GM12878 (cell line): ENCODE results near the gene FAM221B. TPM values are rescaled to one million over a fixed set of nuclear protein-coding genes. Genes with fewer than 3 reads are reported as not detected.

Experiments used
- ATAC-seq: fragments of 200-7000 bp; cut with Tn5 transposase; 3 replicates; pipeline ENCODE4 v1.9.1; 2020; ENCODE audit warnings: mild to moderate bottlenecking, moderate library complexity
- BruUV-seq: library from RNA; stranded (reverse); fragments of 400-500 nt; replicated peaks from 2 replicates; lab custom pipeline; 2021; lab: Mats Ljungman, UMichigan
- CTCF ChIA-PET: fragments of 300-600 bp; sonication (Branson Sonifier 250); formaldehyde crosslinking; extraction: SDS; loops from one replicate; lab custom pipeline; 2021; ENCODE audit warnings: inconsistent platforms; lab: Yijun Ruan, JAX
- POLR2A ChIA-PET: fragments of 350-600 bp; formaldehyde crosslinking; extraction: SDS; loops from one replicate; lab custom pipeline; 2021; ENCODE audit warnings: inconsistent platforms; lab: Charles Lee
- RAD21 ChIA-PET: fragments of 300-600 bp; sonication (Branson Sonifier 250); formaldehyde crosslinking; loops from one replicate; lab custom pipeline; 2023; ENCODE audit warnings: antibody characterized with exemption; ENCODE audit not compliant: unreplicated experiment; lab: Charles Lee
- SMC1A ChIA-PET: fragments of 300-600 bp; sonication (Branson Sonifier 250); formaldehyde crosslinking; loops from one replicate; lab custom pipeline; 2023; ENCODE audit not compliant: unreplicated experiment, uncharacterized antibody; lab: Charles Lee
- DNase-seq: peaks from one replicate; pipeline ENCODE4 v3.0.0-alpha.2; 2011; ENCODE audit warnings: low read depth, low spot score
- FAIRE-seq: peaks from 3 replicates; lab custom pipeline; 2011; peaks lifted over from hg19 to GRCh38; lab: Jason Lieb, UNC
- H2AFZ ChIP-seq: 2 replicates; pipeline ENCODE4 v1.6.0; 2011; ENCODE audit warnings: low read depth, low read length, control low read depth; ENCODE audit not compliant: control insufficient read depth
- H3K27ac ChIP-seq: 2 replicates; pipeline ENCODE4 v1.5.1; 2011; ENCODE audit warnings: control low read depth; ENCODE audit not compliant: control insufficient read depth, insufficient read depth
- H3K27me3 ChIP-seq, 2 experiments: replicated peaks in 1 of 2; 2 replicates each; pipeline versions ENCODE4 v1.6.0 to v1.6.1; 2011; ENCODE audit warnings: low read length in 1 of 2; ENCODE audit not compliant: control insufficient read depth in 2 of 2, insufficient read depth in 2 of 2
- H3K36me3 ChIP-seq, 2 experiments: 2 replicates each; pipeline ENCODE4 v1.5.1; 2011; ENCODE audit warnings: low read length in 1 of 2; ENCODE audit not compliant: control insufficient read depth in 2 of 2, insufficient read depth in 2 of 2
- H3K4me1 ChIP-seq: 2 replicates; pipeline ENCODE4 v1.6.1; 2011; ENCODE audit warnings: mild to moderate bottlenecking, low read length, moderate library complexity, mixed read lengths; ENCODE audit not compliant: control insufficient read depth, insufficient read depth
- H3K4me2 ChIP-seq: 2 replicates; pipeline ENCODE4 v1.6.0; 2011; ENCODE audit warnings: control low read depth; ENCODE audit not compliant: control insufficient read depth, insufficient read depth
- H3K4me3 ChIP-seq: fragments of 200-600 bp; sonication (generic); 2 replicates; pipeline ENCODE4 v1.5.1; 2016
- H3K79me2 ChIP-seq: 2 replicates; pipeline ENCODE4 v1.6.0; 2011; ENCODE audit warnings: low read length; ENCODE audit not compliant: control insufficient read depth, insufficient read depth
- H3K9ac ChIP-seq: 2 replicates; pipeline ENCODE4 v1.8.0; 2011; ENCODE audit warnings: low read length, control low read depth, mixed read lengths; ENCODE audit not compliant: control insufficient read depth, insufficient read depth
- H3K9me3 ChIP-seq: replicated peaks from 3 replicates; pipeline ENCODE4 v1.5.1; 2011; ENCODE audit warnings: mild to moderate bottlenecking, low read length; ENCODE audit not compliant: control insufficient read depth, insufficient read depth
- H4K20me1 ChIP-seq: 2 replicates; pipeline ENCODE4 v1.6.0; 2011; ENCODE audit not compliant: control insufficient read depth, insufficient read depth
- CHD1 ChIP-seq: IDR thresholded peaks from 2 replicates; pipeline ENCODE4 v1.6.1; 2012; ENCODE audit warnings: low read depth, low read length, improper control_type of control experiment
- E2F8 ChIP-seq: fragments of 450-650 bp; IDR thresholded peaks from 2 replicates; pipeline ENCODE4 v1.6.1; 2018; ENCODE audit warnings: mild to moderate bottlenecking, low read depth, moderate library complexity; ENCODE audit not compliant: partially characterized antibody
- FOXM1 ChIP-seq: IDR thresholded peaks from 2 replicates; pipeline ENCODE4 v1.6.1; 2012; ENCODE audit warnings: low read depth, mild to moderate bottlenecking, inconsistent platforms, low read length, moderate library complexity
- PBX3 ChIP-seq: IDR thresholded peaks from 2 replicates; pipeline ENCODE4 v1.6.1; 2011; ENCODE audit warnings: mild to moderate bottlenecking, low read depth, low read length, moderate library complexity; ENCODE audit not compliant: insufficient replicate concordance
- POLR2AphosphoS5 ChIP-seq: IDR thresholded peaks from 2 replicates; pipeline ENCODE4 v1.6.1; 2011; ENCODE audit warnings: mild to moderate bottlenecking, low read length, inconsistent platforms
- RAD51 ChIP-seq: fragments of 450-650 bp; IDR thresholded peaks from 2 replicates; pipeline ENCODE4 v1.6.1; 2016; ENCODE audit warnings: moderate library complexity, mild to moderate bottlenecking, inconsistent platforms
- TCF12 ChIP-seq: IDR thresholded peaks from 2 replicates; pipeline ENCODE4 v1.6.1; 2011; ENCODE audit warnings: low read depth, mild to moderate bottlenecking, low read length
- WGBS: methylation state at CpG from one replicate; pipeline ENCODE4 v1.1.6; 2016; ENCODE audit warnings: low lambda C conversion rate; ENCODE audit not compliant: insufficient replicate concordance, insufficient coverage; ENCODE audit errors: missing lambda C conversion rate; 5-methylcytosine and 5-hydroxymethylcytosine counted together
- in situ Hi-C: fragments of 300-500 bp; cut with MboI; formaldehyde crosslinking; loops from 9 replicates; pipeline ENCODE4 v1.14.3; 2018; ENCODE audit warnings: mixed read lengths
- intact Hi-C: fragments of 100-400 bp; cut with micrococcal nuclease; formaldehyde crosslinking; loops from one replicate; pipeline ENCODE4 v1.14.2; 2022; ENCODE audit not compliant: unreplicated experiment
- polyA plus RNA-seq, 11 experiments: library from polyadenylated mRNA; depleted of rRNA in 4 of 11; unstranded in 6 of 11; stranded (reverse) in 5 of 11; fragments of >200 nt; fragmentation: Nextera tagmentation in 4 of 11; fragmentation: Illumina TruSeq in 1 of 11; extraction: Ambion mirVana in 4 of 11; extraction: Trizol in 1 of 11; gene quantifications; 1 replicate in 1 of 11; 2 replicates in 10 of 11; pipeline versions ENCODE4 v1.2.1 to v1.2.3, GENCODE V29; 2011 to 2016; ENCODE audit warnings: inconsistent platforms in 2 of 11, missing spikeins in 2 of 11, low read depth in 1 of 11
- total RNA-seq, 4 experiments: library from RNA; depleted of rRNA in 3 of 4; stranded (reverse); fragments of >200 nt in 3 of 4; fragmentation: Illumina TruSeq in 1 of 4; extraction: Trizol in 1 of 4; gene quantifications; 2 replicates each; pipeline versions ENCODE4 v1.2.1 to v1.2.3, GENCODE V29; 2013 to 2021
- TF ChIP-seq, protein P1 (sequence below): IDR thresholded peaks from 2 replicates; pipeline ENCODE4 v1.6.1; 2012; ENCODE audit warnings: low read depth, low read length, improper control_type of control experiment

FAM221B gene
- total and polyA plus RNA-seq, 10 of the 15 experiments (the other 5 are each of a cell fraction or from before 2014, with no cell fraction given) = 0.02 to 0.12 (median 0.04) TPM; not detected in 5

- FAIRE-seq (no peak), DNase-seq (no peak), ATAC-seq (no peak)
- no peaks in the 10 kb centered on the region for H3K9me3 ChIP-seq
- no peaks in the 10 kb centered on the region for H3K27me3 ChIP-seq
- ChIA-PET POLR2A (interaction anchor here (1.1 to 2.5 kb wide), 8 partner anchors 10 to 150 kb away, joined by 3 to 12 read pairs (median 4); partner anchors contain the start of genes CREB3, GBA2, RGP1 and TLN1), CTCF (interaction anchor here (0.7 to 4.8 kb wide), 17 partner anchors 12 to 379 kb away, joined by 3 to 51 read pairs (median 4); partner anchors contain the start of genes CLTA, CREB3, FAM221B and TLN1), SMC1A (interaction anchor here (0.5 to 3.9 kb wide), 18 partner anchors 16 to 243 kb away, joined by 3 to 26 read pairs (median 4); partner anchors contain the start of genes CREB3, FAM221B, GBA2 and RGP1), RAD21 (interaction anchor here (0.6 to 1.9 kb wide), 13 partner anchors 14 to 344 kb away, joined by 3 to 10 read pairs (median 4); partner anchors contain the start of genes CCDC107, CREB3, FAM221B and RMRP)
- peaks cover 3% of the 10 kb centered on the region for H3K79me2 ChIP-seq
- H3K36me3 ChIP-seq = peaks cover 5 to 13% of the 10 kb centered on the region in 2 experiments
- H3K4me3 ChIP-seq = peak overlapping the region; percentile 43; the same call in 1 of the 2 replicates
- no peaks in the 10 kb centered on the region for H4K20me1 ChIP-seq
- H2AFZ ChIP-seq = peak overlapping the region; percentile 99
- H3K27ac ChIP-seq = peak overlapping the region; percentile 57
- peaks cover 33% of the 10 kb centered on the region for H3K4me1 ChIP-seq
- TF ChIP-seq TCF12 = peak; percentile 83
- TF ChIP-seq FOXM1 = 0 out of 2 replicates have a peak, but pooled peaks have one; percentile 7
- no peak for TF ChIP-seq CHD1
- peak overlapping the region; percentile 47 for H3K9ac ChIP-seq
- in situ Hi-C loops = loop anchor here (10.0 kb wide), 1 partner anchor 707 kb away; the partner anchor contains the start of gene STOML2
- 8% methylated on average over 12 of the region's 12 CpGs for WGBS
- BruUV-seq = no TSS peak
- intact Hi-C loops = loop anchor here (10.0 kb wide), 2 partner anchors 207 to 697 kb away; partner anchors contain the start of genes ATOSB and TESK1
- H3K4me2 ChIP-seq = peak overlapping the region; percentile 98
Measured at GRCh38 chr9:35811381-35812024, 17.0 kb downstream of the FAM221B start.

DNA sequence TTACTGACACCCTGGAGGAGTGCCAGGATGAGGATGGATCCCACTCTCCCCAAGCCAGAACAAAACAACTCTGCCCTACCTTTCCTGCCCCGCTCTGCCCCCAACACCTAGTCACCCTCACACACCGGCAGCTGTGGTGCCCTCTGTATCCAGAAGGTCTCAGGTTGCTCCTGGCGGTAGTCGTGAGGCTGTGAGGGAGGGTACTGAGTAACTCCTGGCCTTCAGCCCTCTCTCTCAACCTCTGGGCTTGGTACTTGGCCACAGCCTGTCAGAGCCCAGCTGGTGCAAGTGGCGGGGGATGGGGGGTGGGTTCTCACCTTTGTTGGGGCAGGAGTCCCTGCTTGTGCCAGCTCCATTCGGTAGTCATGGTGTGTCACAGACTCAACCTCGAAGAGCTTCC lies 18.4 kb downstream of the FAM221B start:
- H3K27ac ChIP-seq = no peak overlapping the region
- no peak for TF ChIP-seq RAD51
- TF ChIP-seq, protein P1, sequence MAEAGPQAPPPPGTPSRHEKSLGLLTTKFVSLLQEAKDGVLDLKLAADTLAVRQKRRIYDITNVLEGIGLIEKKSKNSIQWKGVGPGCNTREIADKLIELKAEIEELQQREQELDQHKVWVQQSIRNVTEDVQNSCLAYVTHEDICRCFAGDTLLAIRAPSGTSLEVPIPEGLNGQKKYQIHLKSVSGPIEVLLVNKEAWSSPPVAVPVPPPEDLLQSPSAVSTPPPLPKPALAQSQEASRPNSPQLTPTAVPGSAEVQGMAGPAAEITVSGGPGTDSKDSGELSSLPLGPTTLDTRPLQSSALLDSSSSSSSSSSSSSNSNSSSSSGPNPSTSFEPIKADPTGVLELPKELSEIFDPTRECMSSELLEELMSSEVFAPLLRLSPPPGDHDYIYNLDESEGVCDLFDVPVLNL = no peak
- TF ChIP-seq POLR2AphosphoS5 = no peak
- TF ChIP-seq PBX3 = no peak
- TF ChIP-seq E2F8 = no peak

More for the DNA sequence above, 18.4 kb downstream of the FAM221B start:
- DNase-seq (no peak), ATAC-seq (no peak), FAIRE-seq (no peak)
- H3K27me3 ChIP-seq = no peaks in the 10 kb centered on the region
- H3K79me2 ChIP-seq = peaks cover 3% of the 10 kb centered on the region
- H4K20me1 ChIP-seq = no peaks in the 10 kb centered on the region
- H3K9ac ChIP-seq = no peak overlapping the region
- no peak overlapping the region for H2AFZ ChIP-seq
- H3K9me3 ChIP-seq = no peaks in the 10 kb centered on the region
- no TSS peak for BruUV-seq
- no peak overlapping the region for H3K4me2 ChIP-seq
- RAD21 ChIA-PET = no interaction called here
- WGBS = 95% methylated on average over 7 of the region's 7 CpGs
- peaks cover 33% of the 10 kb centered on the region for H3K4me1 ChIP-seq
- POLR2A ChIA-PET = no interaction called here
- intact Hi-C loops = loop anchor here (10.0 kb wide), 2 partner anchors 205 to 695 kb away; partner anchors contain the start of genes ATOSB and TESK1
- CTCF ChIA-PET = interaction anchor here (1.4 to 4.8 kb wide), 2 partner anchors 17 to 20 kb away, joined by 5 to 51 read pairs; partner anchors contain the start of genes FAM221B and TMEM8B
- SMC1A ChIA-PET = no interaction called here
- in situ Hi-C loops = loop anchor here (10.0 kb wide), 1 partner anchor 705 kb away; the partner anchor contains the start of gene STOML2
- H3K4me3 ChIP-seq = no peak overlapping the region
- peaks cover 5 to 20% of the 10 kb centered on the region in 2 experiments for H3K36me3 ChIP-seq
